GM12878 (cell line): ENCODE results near the gene DBN1. TPM values are rescaled to one million over a fixed set of nuclear protein-coding genes. Genes with fewer than 3 reads are reported as not detected.

Source experiments
- BCL11A ChIP-seq: IDR thresholded peaks from 2 replicates; pipeline ENCODE4 v1.6.1; 2011; ENCODE audit warnings: low read depth, low read length
- BRCA1 ChIP-seq: IDR thresholded peaks from 2 replicates; pipeline ENCODE4 v1.6.1; 2011; ENCODE audit warnings: low read depth, low read length, improper control_type of control experiment
- EED ChIP-seq: sonication (generic); IDR thresholded peaks from 2 replicates; pipeline ENCODE4 v1.6.1; 2016; ENCODE audit warnings: antibody characterized with exemption, low read depth
- EGR1 ChIP-seq, 2 experiments: IDR thresholded peaks; 1 replicate in 1 of 2; 2 replicates in 1 of 2; pipeline ENCODE4 v1.6.1; 2011 to 2012; ENCODE audit warnings: low read depth in 2 of 2, low read length in 2 of 2, borderline replicate concordance in 1 of 2, mild to moderate bottlenecking in 1 of 2, moderate library complexity in 1 of 2
- ELK1 ChIP-seq: IDR thresholded peaks from 2 replicates; pipeline ENCODE4 v1.6.1; 2012; ENCODE audit warnings: low read depth, low read length, improper control_type of control experiment
- HDAC2 ChIP-seq: fragments of 200-600 bp; sonication (generic); IDR thresholded peaks from 2 replicates; pipeline ENCODE4 v1.6.1; 2017
- LARP7 ChIP-seq: fragments of 450-650 bp; IDR thresholded peaks from 2 replicates; pipeline ENCODE4 v1.6.1; 2017; ENCODE audit warnings: mild to moderate bottlenecking
- MEF2A ChIP-seq: IDR thresholded peaks from 2 replicates; pipeline ENCODE4 v1.6.1; 2011; ENCODE audit warnings: low read depth, mild to moderate bottlenecking, low read length, moderate library complexity; ENCODE audit not compliant: insufficient read depth
- MTA3 ChIP-seq: IDR thresholded peaks from 2 replicates; pipeline ENCODE4 v1.6.1; 2012; ENCODE audit warnings: low read length, inconsistent platforms, borderline replicate concordance
- MXI1 ChIP-seq: fragments of 150-350 bp; IDR thresholded peaks from 2 replicates; pipeline ENCODE4 v1.6.1; 2011; ENCODE audit warnings: low read depth, mild to moderate bottlenecking, inconsistent platforms, low read length, improper control_type of control experiment
- NRF1 ChIP-seq: conservative IDR thresholded peaks from 2 replicates; pipeline ENCODE4 v1.6.1; 2011; ENCODE audit warnings: mild to moderate bottlenecking, low read depth, low read length, improper control_type of control experiment
- POLR2AphosphoS2 ChIP-seq: IDR thresholded peaks from 2 replicates; pipeline ENCODE4 v1.6.1; 2011; ENCODE audit warnings: low read depth, mild to moderate bottlenecking, low read length, improper control_type of control experiment, moderate library complexity
- RBBP5 ChIP-seq: fragments of 200-600 bp; sonication (generic); conservative IDR thresholded peaks from 2 replicates; pipeline ENCODE4 v1.6.1; 2016
- RELB ChIP-seq: fragments of 450-650 bp; IDR thresholded peaks from 2 replicates; pipeline ENCODE4 v1.6.1; 2017; ENCODE audit warnings: low read depth, mild to moderate bottlenecking, moderate library complexity
- SMAD5 ChIP-seq: IDR thresholded peaks from 2 replicates; pipeline ENCODE4 v1.6.1; 2016; ENCODE audit warnings: antibody characterized with exemption, low read depth
- SP1 ChIP-seq: IDR thresholded peaks from one replicate; pipeline ENCODE4 v1.6.1; 2011; ENCODE audit warnings: low read depth, low read length
- SRF ChIP-seq, 2 experiments: IDR thresholded peaks; 2 replicates each; pipeline ENCODE4 v1.6.1; 2011; ENCODE audit warnings: low read depth in 2 of 2, low read length in 2 of 2, mild to moderate bottlenecking in 1 of 2, moderate library complexity in 1 of 2
- STAT1 ChIP-seq: fragments of 450-650 bp; conservative IDR thresholded peaks from 2 replicates; pipeline ENCODE4 v1.6.1; 2014; ENCODE audit warnings: antibody characterized with exemption, mild to moderate bottlenecking
- TCF3 ChIP-seq: IDR thresholded peaks from 2 replicates; pipeline ENCODE4 v1.6.1; 2012; ENCODE audit warnings: low read depth, mild to moderate bottlenecking, low read length, borderline replicate concordance; ENCODE audit not compliant: insufficient read depth
- TCF7 ChIP-seq: IDR thresholded peaks from 2 replicates; pipeline ENCODE4 v1.6.1; 2014; ENCODE audit warnings: antibody characterized with exemption, borderline replicate concordance
- ZNF207 ChIP-seq: fragments of 450-650 bp; IDR thresholded peaks from 2 replicates; pipeline ENCODE4 v1.6.1; 2014; ENCODE audit warnings: antibody characterized with exemption, mild to moderate bottlenecking, borderline replicate concordance
- ZNF24 ChIP-seq: fragments of 450-650 bp; IDR thresholded peaks from 2 replicates; pipeline ENCODE4 v1.6.1; 2017; ENCODE audit warnings: antibody characterized with exemption, mild to moderate bottlenecking
- ZNF384 ChIP-seq: IDR thresholded peaks from 2 replicates; pipeline ENCODE4 v1.6.1; 2012; ENCODE audit warnings: low read depth, mild to moderate bottlenecking, low read length, improper control_type of control experiment, borderline replicate concordance
- ZZZ3 ChIP-seq: IDR thresholded peaks from 2 replicates; pipeline ENCODE4 v1.6.1; 2011; ENCODE audit warnings: low read depth; ENCODE audit not compliant: control insufficient read depth, insufficient read length
- polyA plus RNA-seq, 11 experiments: library from polyadenylated mRNA; depleted of rRNA in 4 of 11; unstranded in 6 of 11; stranded (reverse) in 5 of 11; fragments of >200 nt; fragmentation: Nextera tagmentation in 4 of 11; fragmentation: Illumina TruSeq in 1 of 11; extraction: Ambion mirVana in 4 of 11; extraction: Trizol in 1 of 11; gene quantifications; 1 replicate in 1 of 11; 2 replicates in 10 of 11; pipeline versions ENCODE4 v1.2.1 to v1.2.3, GENCODE V29; 2011 to 2016; ENCODE audit warnings: inconsistent platforms in 2 of 11, missing spikeins in 2 of 11, low read depth in 1 of 11
- total RNA-seq, 4 experiments: library from RNA; depleted of rRNA in 3 of 4; stranded (reverse); fragments of >200 nt in 3 of 4; fragmentation: Illumina TruSeq in 1 of 4; extraction: Trizol in 1 of 4; gene quantifications; 2 replicates each; pipeline versions ENCODE4 v1.2.1 to v1.2.3, GENCODE V29; 2013 to 2021
- TF ChIP-seq, protein P1 (sequence below): fragments of 450-650 bp; IDR thresholded peaks from 2 replicates; pipeline ENCODE4 v1.6.1; 2016; ENCODE audit warnings: mild to moderate bottlenecking
- TF ChIP-seq, protein P2 (sequence below): IDR thresholded peaks from 2 replicates; pipeline ENCODE4 v1.6.1; 2011; ENCODE audit warnings: borderline replicate concordance, low read depth, mild to moderate bottlenecking, moderate library complexity, low read length; ENCODE audit not compliant: insufficient read depth, poor library complexity, severe bottlenecking
- TF ChIP-seq, protein P3 (sequence below): IDR thresholded peaks from 2 replicates; pipeline ENCODE4 v1.6.1; 2011; ENCODE audit warnings: low read depth, low read length, improper control_type of control experiment, borderline replicate concordance

The DBN1 gene
- total and polyA plus RNA-seq, 10 of the 15 experiments (the other 5 are each of a cell fraction or from before 2014, with no cell fraction given) = 0.18 to 81.0 (median 27.9) TPM

DNA sequence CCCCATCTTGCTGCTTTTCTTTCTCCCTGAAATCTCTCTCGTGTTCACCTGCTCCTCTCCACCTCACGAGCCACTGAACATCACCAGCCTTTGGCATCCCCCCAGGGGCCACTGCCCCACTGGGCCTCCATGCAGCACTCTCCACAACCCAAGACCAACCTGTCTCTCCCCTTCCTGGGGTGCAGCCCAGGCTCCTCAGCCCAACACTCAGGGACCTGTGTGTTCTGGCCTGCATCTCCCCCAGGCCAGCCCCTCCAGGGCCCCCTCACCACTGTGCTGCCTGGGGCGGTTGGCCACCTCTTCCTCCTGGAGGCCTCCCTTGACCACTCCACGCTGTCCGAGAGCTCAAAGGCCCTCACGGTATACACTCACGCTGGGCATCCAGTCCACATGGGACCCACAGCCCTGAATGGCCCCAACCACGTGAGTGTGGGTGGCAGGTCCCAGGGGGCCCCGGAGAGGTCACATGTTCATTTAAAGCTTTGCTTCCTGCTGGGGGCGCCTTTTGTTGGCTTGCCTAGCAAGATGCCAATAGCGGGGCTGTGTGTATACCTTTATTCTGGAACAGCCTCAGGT, 36.6 kb upstream of the DBN1 start (continued):
- TF ChIP-seq, protein P1, sequence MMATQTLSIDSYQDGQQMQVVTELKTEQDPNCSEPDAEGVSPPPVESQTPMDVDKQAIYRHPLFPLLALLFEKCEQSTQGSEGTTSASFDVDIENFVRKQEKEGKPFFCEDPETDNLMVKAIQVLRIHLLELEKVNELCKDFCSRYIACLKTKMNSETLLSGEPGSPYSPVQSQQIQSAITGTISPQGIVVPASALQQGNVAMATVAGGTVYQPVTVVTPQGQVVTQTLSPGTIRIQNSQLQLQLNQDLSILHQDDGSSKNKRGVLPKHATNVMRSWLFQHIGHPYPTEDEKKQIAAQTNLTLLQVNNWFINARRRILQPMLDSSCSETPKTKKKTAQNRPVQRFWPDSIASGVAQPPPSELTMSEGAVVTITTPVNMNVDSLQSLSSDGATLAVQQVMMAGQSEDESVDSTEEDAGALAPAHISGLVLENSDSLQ = no peak
- TF ChIP-seq SRF (IDR thresholded peaks at IDR 0.05; ENCODE audit: low read depth in 2 of 2, low read length in 2 of 2) = no peak
- no peak for TF ChIP-seq NRF1
- TF ChIP-seq BCL11A = 0 out of 2 replicates have a peak, but pooled peaks have one; percentile 2
- no peak for TF ChIP-seq RELB
- TF ChIP-seq MTA3 = no peak
- no peak for TF ChIP-seq BRCA1
- TF ChIP-seq HDAC2 = no peak
- TF ChIP-seq, protein P2, sequence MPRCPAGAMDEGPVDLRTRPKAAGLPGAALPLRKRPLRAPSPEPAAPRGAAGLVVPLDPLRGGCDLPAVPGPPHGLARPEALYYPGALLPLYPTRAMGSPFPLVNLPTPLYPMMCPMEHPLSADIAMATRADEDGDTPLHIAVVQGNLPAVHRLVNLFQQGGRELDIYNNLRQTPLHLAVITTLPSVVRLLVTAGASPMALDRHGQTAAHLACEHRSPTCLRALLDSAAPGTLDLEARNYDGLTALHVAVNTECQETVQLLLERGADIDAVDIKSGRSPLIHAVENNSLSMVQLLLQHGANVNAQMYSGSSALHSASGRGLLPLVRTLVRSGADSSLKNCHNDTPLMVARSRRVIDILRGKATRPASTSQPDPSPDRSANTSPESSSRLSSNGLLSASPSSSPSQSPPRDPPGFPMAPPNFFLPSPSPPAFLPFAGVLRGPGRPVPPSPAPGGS = no peak
- no peak for TF ChIP-seq EED
- TF ChIP-seq TCF3 = no peak
- no peak for TF ChIP-seq TCF7
- no peak for TF ChIP-seq STAT1
- no peak for TF ChIP-seq ZZZ3
- TF ChIP-seq ZNF207 = no peak
- TF ChIP-seq RBBP5 = no peak
- peak; percentile 92 for TF ChIP-seq MXI1
- TF ChIP-seq SP1 = no peak
- no peak for TF ChIP-seq ELK1
- no peak for TF ChIP-seq ZNF24
- no peak for TF ChIP-seq ZNF384
- no peak for TF ChIP-seq POLR2AphosphoS2
- TF ChIP-seq LARP7 = peak; percentile 62
- TF ChIP-seq EGR1 (IDR thresholded peaks at IDR 0.05; ENCODE audit: borderline replicate concordance in 1 of 2, low read depth in 2 of 2, low read length in 2 of 2) = peak in 1 of 2 experiments; percentile 90; a peak in 2 of 3 replicates
- peak; percentile 39; the same call in 1 of the 2 replicates for TF ChIP-seq SMAD5
- 0 out of 2 replicates have a peak, but pooled peaks have one; percentile 12 for TF ChIP-seq MEF2A
- TF ChIP-seq, protein P3, sequence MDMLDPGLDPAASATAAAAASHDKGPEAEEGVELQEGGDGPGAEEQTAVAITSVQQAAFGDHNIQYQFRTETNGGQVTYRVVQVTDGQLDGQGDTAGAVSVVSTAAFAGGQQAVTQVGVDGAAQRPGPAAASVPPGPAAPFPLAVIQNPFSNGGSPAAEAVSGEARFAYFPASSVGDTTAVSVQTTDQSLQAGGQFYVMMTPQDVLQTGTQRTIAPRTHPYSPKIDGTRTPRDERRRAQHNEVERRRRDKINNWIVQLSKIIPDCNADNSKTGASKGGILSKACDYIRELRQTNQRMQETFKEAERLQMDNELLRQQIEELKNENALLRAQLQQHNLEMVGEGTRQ = peak; percentile 85
